GM12801 (cell line): ENCODE results near the gene CLK3.

Experiments
- CTCF ChIP-seq: IDR thresholded peaks from one replicate; pipeline ENCODE4 v1.5.1; 2011; ENCODE audit warnings: control low read depth; ENCODE audit not compliant: insufficient read length; ENCODE audit errors: extremely low read depth

CLK3 gene

GRCh38 chr15:74580538-74581350 lies 34.9 kb upstream of the CLK3 start:
- TF ChIP-seq CTCF = no peak

- no peak for TF ChIP-seq CTCF
These were observed 31.4 kb upstream of the CLK3 start for GRCh38 chr15:74584204-74584603.

GRCh38 chr15:74584779-74585178 lies 30.9 kb upstream of the CLK3 start:
- TF ChIP-seq CTCF = no peak

GRCh38 chr15:74585191-74585590 lies 30.4 kb upstream of the CLK3 start:
- TF ChIP-seq CTCF = no peak

GRCh38 chr15:74585857-74586256 lies 29.8 kb upstream of the CLK3 start:
- no peak for TF ChIP-seq CTCF

GRCh38 chr15:74589826-74590225 lies 25.8 kb upstream of the CLK3 start:
- no peak for TF ChIP-seq CTCF

GRCh38 chr15:74592222-74592621 lies 23.4 kb upstream of the CLK3 start:
- TF ChIP-seq CTCF = no peak
